Measurements from ENCODE around the gene ZBTB39. TPM values are rescaled to one million over a fixed set of nuclear protein-coding genes. Genes with fewer than 3 reads are reported as not detected.

The ZBTB39 gene
- polyA plus RNA-seq, 1 donor from 2014 or later = 6.4 TPM

GRCh38 chr12:57011438-57012424, 5.4 kb upstream of the ZBTB39 start:
- Histone ChIP-seq H3K4me2 (ENCODE audit: low read length) (no peak overlapping the region), H3K4me3 (ENCODE audit: low read length) (no peak overlapping the region), H3K27ac (ENCODE audit: low read length) (no peak overlapping the region), H4K20me1 (ENCODE audit: insufficient read depth) (no peaks in the 10 kb centered on the region), H3K27me3 (ENCODE audit: insufficient read depth, low read depth, low read length) (no peaks in the 10 kb centered on the region), H3K9ac (ENCODE audit: low read length) (no peak overlapping the region), H3K79me2 (replicated peaks; ENCODE audit: insufficient read depth, low read length) (no peaks in the 10 kb centered on the region), H3K9me3 (ENCODE audit: low read length) (no peaks in the 10 kb centered on the region), H2AFZ (ENCODE audit: low read depth, low read length) (no peak overlapping the region), H3K9me2 (ENCODE audit: insufficient read depth, low read length) (no peaks in the 10 kb centered on the region), H3F3A (ENCODE audit: insufficient read depth, low read length, poor library complexity, severe bottlenecking) (no peaks in the 10 kb centered on the region), H3K36me3 (ENCODE audit: insufficient read depth, low read length) (no peaks in the 10 kb centered on the region)
- TF ChIP-seq POLR2AphosphoS5 (IDR thresholded peaks at IDR 0.05) (no peak), EZH2 (IDR thresholded peaks at IDR 0.05; ENCODE audit: borderline replicate concordance, insufficient read depth, low read length, poor library complexity, severe bottlenecking) (no peak), SMC3 (conservative IDR thresholded peaks at IDR 0.05; ENCODE audit: poor library complexity) (no peak), MXI1 (conservative IDR thresholded peaks at IDR 0.05; ENCODE audit: poor library complexity, severe bottlenecking) (no peak), RAD21 (conservative IDR thresholded peaks at IDR 0.05) (no peak), TAF1 (IDR thresholded peaks at IDR 0.05; ENCODE audit: low read depth) (no peak), CTCF (IDR thresholded peaks at IDR 0.05; ENCODE audit: poor library complexity, severe bottlenecking) (no peak), EP300 (conservative IDR thresholded peaks at IDR 0.05; ENCODE audit: poor library complexity, severe bottlenecking) (no peak)
- TF ChIP-seq, protein P1, sequence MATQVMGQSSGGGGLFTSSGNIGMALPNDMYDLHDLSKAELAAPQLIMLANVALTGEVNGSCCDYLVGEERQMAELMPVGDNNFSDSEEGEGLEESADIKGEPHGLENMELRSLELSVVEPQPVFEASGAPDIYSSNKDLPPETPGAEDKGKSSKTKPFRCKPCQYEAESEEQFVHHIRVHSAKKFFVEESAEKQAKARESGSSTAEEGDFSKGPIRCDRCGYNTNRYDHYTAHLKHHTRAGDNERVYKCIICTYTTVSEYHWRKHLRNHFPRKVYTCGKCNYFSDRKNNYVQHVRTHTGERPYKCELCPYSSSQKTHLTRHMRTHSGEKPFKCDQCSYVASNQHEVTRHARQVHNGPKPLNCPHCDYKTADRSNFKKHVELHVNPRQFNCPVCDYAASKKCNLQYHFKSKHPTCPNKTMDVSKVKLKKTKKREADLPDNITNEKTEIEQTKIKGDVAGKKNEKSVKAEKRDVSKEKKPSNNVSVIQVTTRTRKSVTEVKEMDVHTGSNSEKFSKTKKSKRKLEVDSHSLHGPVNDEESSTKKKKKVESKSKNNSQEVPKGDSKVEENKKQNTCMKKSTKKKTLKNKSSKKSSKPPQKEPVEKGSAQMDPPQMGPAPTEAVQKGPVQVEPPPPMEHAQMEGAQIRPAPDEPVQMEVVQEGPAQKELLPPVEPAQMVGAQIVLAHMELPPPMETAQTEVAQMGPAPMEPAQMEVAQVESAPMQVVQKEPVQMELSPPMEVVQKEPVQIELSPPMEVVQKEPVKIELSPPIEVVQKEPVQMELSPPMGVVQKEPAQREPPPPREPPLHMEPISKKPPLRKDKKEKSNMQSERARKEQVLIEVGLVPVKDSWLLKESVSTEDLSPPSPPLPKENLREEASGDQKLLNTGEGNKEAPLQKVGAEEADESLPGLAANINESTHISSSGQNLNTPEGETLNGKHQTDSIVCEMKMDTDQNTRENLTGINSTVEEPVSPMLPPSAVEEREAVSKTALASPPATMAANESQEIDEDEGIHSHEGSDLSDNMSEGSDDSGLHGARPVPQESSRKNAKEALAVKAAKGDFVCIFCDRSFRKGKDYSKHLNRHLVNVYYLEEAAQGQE (IDR thresholded peaks at IDR 0.05; ENCODE audit: borderline replicate concordance) = no peak

GRCh38 chr12:57010627-57011247, 4.4 kb upstream of the ZBTB39 start:
- TF ChIP-seq, protein P1 (IDR thresholded peaks at IDR 0.05; ENCODE audit: borderline replicate concordance) = no peak
- TF ChIP-seq MXI1 (conservative IDR thresholded peaks at IDR 0.05; ENCODE audit: poor library complexity, severe bottlenecking) (no peak), SMC3 (conservative IDR thresholded peaks at IDR 0.05; ENCODE audit: poor library complexity) (no peak), POLR2AphosphoS5 (IDR thresholded peaks at IDR 0.05) (no peak), EZH2 (IDR thresholded peaks at IDR 0.05; ENCODE audit: borderline replicate concordance, insufficient read depth, low read length, poor library complexity, severe bottlenecking) (no peak), EP300 (conservative IDR thresholded peaks at IDR 0.05; ENCODE audit: poor library complexity, severe bottlenecking) (no peak), RAD21 (conservative IDR thresholded peaks at IDR 0.05) (no peak), TAF1 (IDR thresholded peaks at IDR 0.05; ENCODE audit: low read depth) (no peak)
- Histone ChIP-seq H3K36me3 (ENCODE audit: insufficient read depth, low read length) (no peaks in the 10 kb centered on the region), H3K9me3 (ENCODE audit: low read length) (no peaks in the 10 kb centered on the region), H3K4me3 (ENCODE audit: low read length) (no peak overlapping the region), H3K27me3 (ENCODE audit: insufficient read depth, low read depth, low read length) (no peaks in the 10 kb centered on the region), H3K79me2 (replicated peaks; ENCODE audit: insufficient read depth, low read length) (peaks cover 3% of the 10 kb centered on the region), H4K20me1 (ENCODE audit: insufficient read depth) (no peaks in the 10 kb centered on the region), H3K9me2 (ENCODE audit: insufficient read depth, low read length) (no peaks in the 10 kb centered on the region), H3K9ac (ENCODE audit: low read length) (no peak overlapping the region), H2AFZ (ENCODE audit: low read depth, low read length) (no peak overlapping the region), H3K27ac (ENCODE audit: low read length) (no peak overlapping the region), H3F3A (ENCODE audit: insufficient read depth, low read length, poor library complexity, severe bottlenecking) (no peaks in the 10 kb centered on the region), H3K4me2 (ENCODE audit: low read length) (no peak overlapping the region)
